ENCODE measurements around the gene ZDHHC3.

- TF ChIP-seq RCOR1 (IDR thresholded peaks at IDR 0.05; ENCODE audit: low read length), result peak; percentile 97
- TF ChIP-seq CTCF (IDR thresholded peaks at IDR 0.05), result no peak
- no peak for TF ChIP-seq USF2 (IDR thresholded peaks at IDR 0.05; ENCODE audit: borderline replicate concordance, low read depth, low read length)
- no peak for TF ChIP-seq MAX (IDR thresholded peaks at IDR 0.05; ENCODE audit: low read depth)
- TF ChIP-seq EP300 (IDR thresholded peaks at IDR 0.05; ENCODE audit: borderline replicate concordance in 1 of 2, low read depth in 1 of 2, low read length in 1 of 2), result peak in 1 of 2 experiments; percentile 82; a peak in 2 of 4 replicates
- TF ChIP-seq POLR2AphosphoS5 (IDR thresholded peaks at IDR 0.05; ENCODE audit: low read depth, low read length), result no peak
- no peak for TF ChIP-seq TAF1 (IDR thresholded peaks at IDR 0.05; ENCODE audit: borderline replicate concordance, low read depth, low read length)
- no peak for TF ChIP-seq NRF1 (IDR thresholded peaks at IDR 0.05; ENCODE audit: low read depth, low read length)
- TF ChIP-seq FOXM1 (IDR thresholded peaks at IDR 0.05; ENCODE audit: low read depth), result no peak
- no peak for TF ChIP-seq EZH2phosphoT487 (IDR thresholded peaks at IDR 0.05; ENCODE audit: borderline replicate concordance, low read depth)
These were observed 20.6 kb upstream of the ZDHHC3 start for GRCh38 chr3:44996556-44996969.
